Thyroid gland (tissue), 4 donors: Measurements from ENCODE around the gene HP1BP3.

ENCODE experiments used
- CTCF ChIP-seq, 6 experiments: fragments of 200-600 bp in 3 of 6; fragments of 450-650 bp in 3 of 6; sonication (generic) in 3 of 6; IDR thresholded peaks; one replicate each; pipeline ENCODE4 v1.5.1; 2016 to 2019; ENCODE audit warnings: antibody characterized with exemption in 6 of 6, mild to moderate bottlenecking in 2 of 6, inconsistent platforms in 1 of 6, moderate library complexity in 1 of 6
- POLR2A ChIP-seq, 2 donors: fragments of 450-650 bp; IDR thresholded peaks; one replicate each; pipeline ENCODE4 v1.6.1; 2017; ENCODE audit warnings: antibody characterized with exemption in 2 of 2, mild to moderate bottlenecking in 2 of 2, moderate library complexity in 1 of 2

GRCh38 chr1:20728371-20729154 lies 58.5 kb downstream of the HP1BP3 start:
- TF ChIP-seq CTCF (IDR thresholded peaks at IDR 0.05) (no peak), POLR2A (IDR thresholded peaks at IDR 0.05) (no peak)
